Psoas muscle (tissue), 8 donors: ENCODE measurements around the gene KCNJ15. TPM values are rescaled to one million over a fixed set of nuclear protein-coding genes. Genes with fewer than 3 reads are reported as not detected.

ENCODE experiments used
- ATAC-seq, 4 donors: fragments of 200-7000 bp; cut with Tn5 transposase; one replicate each; pipeline ENCODE4 v1.9.1; 2020; ENCODE audit warnings: moderate library complexity in 3 of 4, mild to moderate bottlenecking in 2 of 4
- DNase-seq, 2 donors: peaks; one replicate each; pipeline ENCODE4 v3.0.0-alpha.2; 2020
- H3K27ac ChIP-seq: fragments of 200-600 bp; one replicate; pipeline ENCODE4 v1.8.0; 2022
- H3K27me3 ChIP-seq, 3 donors: fragments of 200-600 bp in 1 of 3; one replicate each; pipeline versions ENCODE4 v1.6.1 to v1.8.0; 2013 to 2022; ENCODE audit warnings: low read length in 2 of 3, mild to moderate bottlenecking in 2 of 3, moderate library complexity in 1 of 3; ENCODE audit not compliant: insufficient read depth in 3 of 3
- H3K36me3 ChIP-seq, 2 donors: fragments of 200-600 bp in 1 of 2; one replicate each; pipeline versions ENCODE4 v1.6.1 to v1.8.0; 2013 to 2022; ENCODE audit warnings: low read depth in 1 of 2, mild to moderate bottlenecking in 1 of 2, moderate library complexity in 1 of 2; ENCODE audit not compliant: insufficient read depth in 1 of 2
- H3K4me1 ChIP-seq: fragments of 200-600 bp; one replicate; pipeline ENCODE4 v1.8.0; 2022
- H3K4me3 ChIP-seq: fragments of 200-600 bp; one replicate; pipeline ENCODE4 v1.8.0; 2022; ENCODE audit warnings: mild to moderate bottlenecking
- H3K9me3 ChIP-seq: fragments of 200-600 bp; one replicate; pipeline ENCODE4 v1.8.0; 2022
- CTCF ChIP-seq: fragments of 200-600 bp; IDR thresholded peaks from one replicate; pipeline ENCODE4 v1.8.0; 2022; ENCODE audit warnings: antibody characterized with exemption
- WGBS, 3 donors: extraction: QIAGEN DNeasy Blood & Tissue Kit; methylation state at CpG; one replicate each; pipeline versions ENCODE4 v1.1.6 to v1.1.7; 2013; 5-methylcytosine and 5-hydroxymethylcytosine counted together
- intact Hi-C, 2 donors: fragments of 100-400 bp; cut with DNase I; formaldehyde crosslinking; loops; one replicate each; pipeline versions ENCODE4 v1.11.0 to v1.14.2; 2022
- polyA plus RNA-seq, 3 donors: library from polyadenylated mRNA; stranded (reverse); fragments of 200-250 nt; gene quantifications; one replicate each; pipeline ENCODE4 v1.2.3, GENCODE V29; 2013
- total RNA-seq, 4 donors: library from RNA; stranded (reverse); fragmentation: NEBNext Ultra II Directional in 2 of 4; extraction: Animal tissue kit (Norgen Biotek cat#: 25700) in 2 of 4; gene quantifications; one replicate each; pipeline versions ENCODE4 v1.2.1 to v1.2.4, GENCODE V29; 2021 to 2023
- donor health status: healthy with polysubstance abuse.
- donor health status: DM: no; HTN: no; CAD: no; lungs with moderate emphysema.
- donor health status: Bipolar disorder and iron deficiency.
- donor health status: healthy.
- donor health status: DM: yes; HTN: yes; CAD: no.
- donor health status: DM: no; HTN: no; CAD: no.
- donor health status: DM: no; HTN: no; CAD: no.
- donor health status: DM: yes; HTN: yes; CAD: no.

Gene KCNJ15
- total and polyA plus RNA-seq, 7 donors: 0.04 to 1.0 (median 0.16) TPM

GRCh38 chr21:38298832-38299231, 42.0 kb downstream of the KCNJ15 start:
- TF ChIP-seq CTCF: no peak
- Histone ChIP-seq H3K27me3 (peaks cover 0 to 7% (median 0%) of the 10 kb centered on the region in 3 donors), H3K9me3 (no peaks in the 10 kb centered on the region), H3K36me3 (no peaks in the 10 kb centered on the region), H3K27ac (no peak overlapping the region), H3K4me3 (no peak overlapping the region), H3K4me1 (no peaks in the 10 kb centered on the region)
- WGBS, 3 donors: 87 to 88% (median 87%) methylated on average over 3 of the region's 3 CpGs
- ATAC-seq (no peak), DNase-seq (no peak)
- intact Hi-C loops: no loop called here

- H3K27me3 ChIP-seq: peaks cover 0 to 7% (median 0%) of the 10 kb centered on the region in 3 donors
- ATAC-seq: no peak
- 91 to 92% (median 92%) methylated on average over 8 of the region's 8 CpGs for WGBS, 3 donors
Measured at GRCh38 chr21:38299671-38300070, 42.9 kb downstream of the KCNJ15 start.

GRCh38 chr21:38300141-38300578, 43.4 kb downstream of the KCNJ15 start:
- no peak for DNase-seq
- Histone ChIP-seq H3K4me1 (no peaks in the 10 kb centered on the region), H3K36me3 (no peaks in the 10 kb centered on the region), H3K27me3 (peaks cover 0 to 7% (median 0%) of the 10 kb centered on the region in 3 donors), H3K4me3 (no peak overlapping the region), H3K27ac (no peak overlapping the region), H3K9me3 (no peaks in the 10 kb centered on the region)
- intact Hi-C loops: no loop called here
- 69 to 75% (median 72%) methylated on average over 7 of the region's 7 CpGs for WGBS, 3 donors
- TF ChIP-seq CTCF: no peak
- no peak for ATAC-seq

More at GRCh38 chr21:38299671-38300070, 42.9 kb downstream of the KCNJ15 start:
- Histone ChIP-seq H3K36me3 (no peaks in the 10 kb centered on the region), H3K27ac (no peak overlapping the region), H3K9me3 (no peaks in the 10 kb centered on the region), H3K4me1 (no peaks in the 10 kb centered on the region), H3K4me3 (no peak overlapping the region)
- intact Hi-C loops: no loop called here
- TF ChIP-seq CTCF: no peak
- no peak for DNase-seq

- H3K27ac ChIP-seq: no peak overlapping the region
- H3K4me3 ChIP-seq: no peak overlapping the region
- no peak for DNase-seq
- WGBS, 3 donors: 86 to 88% (median 88%) methylated on average over 15 of the region's 15 CpGs
- ATAC-seq: no peak
- H3K4me1 ChIP-seq: no peaks in the 10 kb centered on the region
- H3K36me3 ChIP-seq: no peaks in the 10 kb centered on the region
- intact Hi-C loops: no loop called here
- H3K9me3 ChIP-seq: no peaks in the 10 kb centered on the region
- H3K27me3 ChIP-seq: peaks cover 0 to 7% (median 0%) of the 10 kb centered on the region in 3 donors
- TF ChIP-seq CTCF: no peak
Measured at GRCh38 chr21:38301321-38302214, 44.8 kb downstream of the KCNJ15 start.
